ENCODE results near the gene PROSER3.
"Not testable (repeated sequence)": the region's sequence is repeated elsewhere in the genome, so short reads cannot be mapped to it uniquely, and the experiment has no call there.

Gene PROSER3

GRCh38 chr19:35718345-35719041 is 39.5 kb upstream of the PROSER3 start:
- Mint-ChIP-seq H3K36me3 (ENCODE audit: low read depth) (peaks cover 31% of the 10 kb centered on the region), H3K4me3 (peak overlapping the region; percentile 95), H3K9me3 (no peaks in the 10 kb centered on the region), H3K27me3 (ENCODE audit: low read depth) (no peaks in the 10 kb centered on the region), H3K27ac (peak overlapping the region; percentile 94), H3K4me1 (ENCODE audit: low read depth) (peaks cover 36% of the 10 kb centered on the region)

GRCh38 chr19:35719402-35720162 is 38.4 kb upstream of the PROSER3 start:
- no peaks in the 10 kb centered on the region for H3K9me3 Mint-ChIP-seq
- H3K27me3 Mint-ChIP-seq (ENCODE audit: low read depth) = no peaks in the 10 kb centered on the region
- peak overlapping the region; percentile 94 for H3K27ac Mint-ChIP-seq
- peaks cover 25% of the 10 kb centered on the region for H3K4me1 Mint-ChIP-seq (ENCODE audit: low read depth)
- peak overlapping the region; percentile 95 for H3K4me3 Mint-ChIP-seq
- peaks cover 37% of the 10 kb centered on the region for H3K36me3 Mint-ChIP-seq (ENCODE audit: low read depth)

- Mint-ChIP-seq H3K27ac (no peak overlapping the region), H3K36me3 (ENCODE audit: low read depth) (peaks cover 42% of the 10 kb centered on the region), H3K4me3 (peak overlapping the region; percentile 16), H3K9me3 (no peaks in the 10 kb centered on the region), H3K4me1 (ENCODE audit: low read depth) (peaks cover 21% of the 10 kb centered on the region), H3K27me3 (ENCODE audit: low read depth) (no peaks in the 10 kb centered on the region)
Measured at GRCh38 chr19:35720163-35720524, 37.8 kb upstream of the PROSER3 start.

- Mint-ChIP-seq H3K4me1 (ENCODE audit: low read depth) (peaks cover 20% of the 10 kb centered on the region), H3K36me3 (ENCODE audit: low read depth) (peaks cover 47% of the 10 kb centered on the region), H3K27ac (no peak overlapping the region)
Measured at GRCh38 chr19:35720648-35721047, 37.3 kb upstream of the PROSER3 start.

GRCh38 chr19:35721374-35721773 is 36.6 kb upstream of the PROSER3 start:
- no peaks in the 10 kb centered on the region for H3K9me3 Mint-ChIP-seq
- H3K27ac Mint-ChIP-seq = no peak overlapping the region
- no peaks in the 10 kb centered on the region for H3K27me3 Mint-ChIP-seq (ENCODE audit: low read depth)
- H3K36me3 Mint-ChIP-seq (ENCODE audit: low read depth) = peaks cover 47% of the 10 kb centered on the region
- peaks cover 13% of the 10 kb centered on the region for H3K4me1 Mint-ChIP-seq (ENCODE audit: low read depth)
- H3K4me3 Mint-ChIP-seq = no peak overlapping the region

More at GRCh38 chr19:35720648-35721047, 37.3 kb upstream of the PROSER3 start:
- Mint-ChIP-seq H3K9me3 (no peaks in the 10 kb centered on the region), H3K4me3 (no peak overlapping the region), H3K27me3 (ENCODE audit: low read depth) (no peaks in the 10 kb centered on the region)

- Mint-ChIP-seq H3K9me3 (no peaks in the 10 kb centered on the region), H3K4me1 (ENCODE audit: low read depth) (peaks cover 8% of the 10 kb centered on the region), H3K4me3 (no peak overlapping the region), H3K36me3 (ENCODE audit: low read depth) (peaks cover 48% of the 10 kb centered on the region), H3K27ac (peak overlapping the region; percentile 15), H3K27me3 (ENCODE audit: low read depth) (no peaks in the 10 kb centered on the region)
Measured at GRCh38 chr19:35722461-35722860, 35.5 kb upstream of the PROSER3 start.

- H3K4me3 Mint-ChIP-seq = no peak overlapping the region
- peaks cover 8% of the 10 kb centered on the region for H3K4me1 Mint-ChIP-seq (ENCODE audit: low read depth)
- H3K27ac Mint-ChIP-seq = no peak overlapping the region
- H3K36me3 Mint-ChIP-seq (ENCODE audit: low read depth) = peaks cover 50% of the 10 kb centered on the region
- H3K27me3 Mint-ChIP-seq (ENCODE audit: low read depth) = no peaks in the 10 kb centered on the region
- H3K9me3 Mint-ChIP-seq = no peaks in the 10 kb centered on the region
Measured at GRCh38 chr19:35722897-35723296, 35.1 kb upstream of the PROSER3 start.

- peaks cover 8% of the 10 kb centered on the region for H3K4me1 Mint-ChIP-seq (ENCODE audit: low read depth)
- H3K27me3 Mint-ChIP-seq (ENCODE audit: low read depth) = no peaks in the 10 kb centered on the region
- no peaks in the 10 kb centered on the region for H3K9me3 Mint-ChIP-seq
- no peak overlapping the region for H3K27ac Mint-ChIP-seq
- H3K4me3 Mint-ChIP-seq = no peak overlapping the region
- peaks cover 55% of the 10 kb centered on the region for H3K36me3 Mint-ChIP-seq (ENCODE audit: low read depth)
Measured at GRCh38 chr19:35723671-35724070, 34.3 kb upstream of the PROSER3 start.

GRCh38 chr19:35724132-35724531 is 33.8 kb upstream of the PROSER3 start:
- not testable (repeated sequence) for H3K4me1 Mint-ChIP-seq (ENCODE audit: low read depth); H3K27me3 Mint-ChIP-seq (ENCODE audit: low read depth); H3K4me3 Mint-ChIP-seq; H3K9me3 Mint-ChIP-seq; H3K27ac Mint-ChIP-seq
- H3K36me3 Mint-ChIP-seq (ENCODE audit: low read depth) = peaks cover 57% of the 10 kb centered on the region

- Mint-ChIP-seq H3K4me1 (ENCODE audit: low read depth) (peaks cover 2% of the 10 kb centered on the region), H3K9me3 (no peaks in the 10 kb centered on the region), H3K27ac (no peak overlapping the region), H3K27me3 (ENCODE audit: low read depth) (no peaks in the 10 kb centered on the region), H3K36me3 (ENCODE audit: low read depth) (peaks cover 55% of the 10 kb centered on the region), H3K4me3 (no peak overlapping the region)
Measured at GRCh38 chr19:35724560-35724959, 33.4 kb upstream of the PROSER3 start.

GRCh38 chr19:35725216-35725861 is 32.6 kb upstream of the PROSER3 start:
- no peaks in the 10 kb centered on the region for H3K9me3 Mint-ChIP-seq
- H3K27me3 Mint-ChIP-seq (ENCODE audit: low read depth) = no peaks in the 10 kb centered on the region
- peaks cover 54% of the 10 kb centered on the region for H3K36me3 Mint-ChIP-seq (ENCODE audit: low read depth)
- no peak overlapping the region for H3K4me3 Mint-ChIP-seq
- H3K27ac Mint-ChIP-seq = no peak overlapping the region
- H3K4me1 Mint-ChIP-seq (ENCODE audit: low read depth) = peaks cover 2% of the 10 kb centered on the region

GRCh38 chr19:35727053-35727955 is 30.7 kb upstream of the PROSER3 start:
- H3K36me3 Mint-ChIP-seq (ENCODE audit: low read depth) = peaks cover 61% of the 10 kb centered on the region
- peak overlapping the region; percentile 9 for H3K27ac Mint-ChIP-seq

DNA sequence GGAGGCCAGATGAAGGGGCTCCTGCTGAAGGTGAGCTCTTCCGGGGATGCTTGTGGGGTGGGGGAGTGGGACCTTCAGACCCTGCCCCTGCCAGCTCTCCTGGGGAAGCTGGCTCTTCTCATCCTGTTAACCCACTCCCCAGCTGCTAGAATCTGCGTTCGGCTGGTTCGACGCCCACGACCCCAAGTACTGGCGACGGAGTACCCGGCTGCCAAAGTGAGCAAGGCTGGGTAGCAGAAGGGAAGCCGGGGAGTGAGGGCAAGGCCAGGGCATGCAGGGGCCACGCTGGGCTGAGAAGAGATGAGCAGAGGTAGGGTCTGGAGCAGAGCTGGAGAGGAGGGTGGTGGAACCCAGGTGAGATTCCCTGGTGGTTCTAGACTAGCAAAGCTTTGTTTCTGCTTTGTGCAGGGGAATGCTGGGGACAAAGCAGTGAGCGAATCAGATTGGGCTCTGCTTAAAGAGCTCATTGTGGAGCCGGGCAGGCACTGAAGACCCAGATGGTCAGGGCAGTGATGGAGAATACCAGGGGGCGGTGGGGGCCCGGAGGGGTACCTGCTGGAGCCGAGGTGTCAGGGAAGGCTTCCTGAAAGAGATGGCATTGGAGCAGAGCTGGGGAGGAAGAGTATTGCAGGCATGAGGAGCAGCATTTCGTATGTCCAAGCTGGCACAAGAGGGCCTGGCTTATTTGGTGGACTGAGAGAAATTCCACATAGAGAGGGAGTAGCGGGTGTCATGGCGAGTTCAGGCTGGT is 29.8 kb upstream of the PROSER3 start:
- no peaks in the 10 kb centered on the region for H3K27me3 Mint-ChIP-seq (ENCODE audit: low read depth)
- peak overlapping the region; percentile 9 for H3K27ac Mint-ChIP-seq
- H3K36me3 Mint-ChIP-seq (ENCODE audit: low read depth) = peaks cover 55% of the 10 kb centered on the region
- H3K4me3 Mint-ChIP-seq = no peak overlapping the region
- peaks cover 2% of the 10 kb centered on the region for H3K4me1 Mint-ChIP-seq (ENCODE audit: low read depth)
- no peaks in the 10 kb centered on the region for H3K9me3 Mint-ChIP-seq

More at GRCh38 chr19:35727053-35727955, 30.7 kb upstream of the PROSER3 start:
- Mint-ChIP-seq H3K4me1 (ENCODE audit: low read depth) (peaks cover 2% of the 10 kb centered on the region), H3K9me3 (no peaks in the 10 kb centered on the region), H3K27me3 (ENCODE audit: low read depth) (no peaks in the 10 kb centered on the region), H3K4me3 (no peak overlapping the region)
